Memory B cell (primary cell): ENCODE data around the gene TSSC4.
"Not testable (repeated sequence)": the region's sequence is repeated elsewhere in the genome, so short reads cannot be mapped to it uniquely, and the experiment has no call there.

Experiments used
- ATAC-seq: fragments of 150-1000 bp; cut with Tn5 transposase; 2 replicates; pipeline ENCODE4 v1.10.0; 2021; ENCODE audit warnings: low read depth, mild to moderate bottlenecking, moderate library complexity
- DNase-seq, 2 donors: peaks; one replicate each; pipeline ENCODE4 v3.0.0; 2022; ENCODE audit warnings: low spot score in 2 of 2
- H3K27ac Mint-ChIP-seq: one replicate; pipeline ENCODE4 v1.8.0; 2022; ENCODE audit warnings: mild to moderate bottlenecking, moderate library complexity, mixed read lengths
- H3K27me3 Mint-ChIP-seq: one replicate; pipeline ENCODE4 v1.8.0; 2022; ENCODE audit warnings: mixed read lengths
- H3K36me3 Mint-ChIP-seq: one replicate; pipeline ENCODE4 v1.8.0; 2022; ENCODE audit warnings: mild to moderate bottlenecking, mixed read lengths
- H3K4me1 Mint-ChIP-seq: one replicate; pipeline ENCODE4 v1.8.0; 2022; ENCODE audit warnings: mixed read lengths
- H3K4me3 Mint-ChIP-seq: one replicate; pipeline ENCODE4 v1.8.0; 2022; ENCODE audit warnings: mild to moderate bottlenecking, moderate library complexity, mixed read lengths
- H3K9me3 Mint-ChIP-seq: one replicate; pipeline ENCODE4 v1.8.0; 2022; ENCODE audit warnings: mixed read lengths

Gene TSSC4

DNA sequence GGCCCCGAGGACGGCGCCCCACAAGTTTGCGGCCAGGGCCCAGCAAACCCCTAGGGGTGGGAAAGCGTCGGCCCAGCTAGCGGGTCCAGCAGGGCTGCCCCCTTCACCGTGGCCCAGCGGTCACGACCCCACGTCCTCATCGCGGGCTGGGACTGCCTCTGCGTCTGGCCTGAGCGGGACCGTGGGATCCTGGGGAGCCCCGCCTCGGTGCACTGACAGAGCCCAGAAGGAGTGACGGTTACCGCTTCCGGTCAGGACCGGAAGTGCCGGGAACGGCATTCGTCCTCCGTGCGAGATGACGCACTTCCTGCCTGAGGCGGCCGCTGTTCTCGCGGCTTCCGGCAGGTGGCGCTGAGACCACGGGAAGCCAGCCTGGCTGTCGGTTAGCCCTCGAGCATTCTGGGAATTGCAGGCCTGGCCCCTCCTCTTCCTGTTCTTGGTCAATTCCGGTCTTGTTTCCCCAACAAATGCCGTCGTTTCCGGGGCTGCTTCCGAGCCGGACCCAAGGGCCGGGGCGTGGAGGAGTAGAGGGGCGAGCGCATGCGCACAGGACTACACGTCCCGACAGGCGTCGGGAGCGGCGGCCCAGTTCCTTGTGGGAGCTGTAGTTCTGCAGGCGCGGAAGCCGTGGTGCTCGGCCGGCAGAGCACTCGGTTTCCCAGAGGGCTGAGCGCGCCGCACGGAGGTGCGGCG, at the start of gene TSSC4:
TSSC4 (plus strand) TSS at position 682 of the 693 bp plus-strand sequence. CDS start 1,884 bp downstream, outside the sequence.
- peak; percentile 100 for DNase-seq
- H3K4me1 Mint-ChIP-seq, result peaks cover 15% of the 10 kb centered on the region
- H3K4me3 Mint-ChIP-seq, result peak within 1 kb of the TSS; percentile 92
- peak; percentile 85 for ATAC-seq
- H3K36me3 Mint-ChIP-seq, result peaks cover 10% of the 10 kb centered on the region
- no peaks in the 10 kb centered on the region for H3K9me3 Mint-ChIP-seq
- no peaks in the 10 kb centered on the region for H3K27me3 Mint-ChIP-seq
- peak within 1 kb of the TSS; percentile 88 for H3K27ac Mint-ChIP-seq

DNA sequence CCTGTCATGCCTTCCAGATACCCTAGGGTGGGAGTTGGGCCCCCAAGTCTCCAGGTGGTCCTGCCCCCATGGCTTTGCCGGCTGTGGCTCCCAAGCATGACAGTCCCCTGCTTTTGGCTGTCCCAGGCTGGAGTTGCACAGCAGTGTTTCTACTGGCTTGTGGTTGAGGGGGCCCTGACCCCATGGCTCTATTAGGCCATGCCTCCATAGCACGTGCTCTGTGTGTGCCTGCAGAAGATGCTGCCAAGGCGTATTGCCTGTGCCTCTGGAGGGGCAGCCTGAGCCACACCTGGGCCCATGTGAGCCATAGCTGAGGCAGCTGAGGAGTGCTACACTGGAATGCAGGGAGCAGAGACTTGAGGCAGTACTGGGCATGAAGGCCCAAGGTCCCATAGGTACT, 48.8 kb upstream of the TSSC4 start:
- H3K9me3 Mint-ChIP-seq, result peaks cover 12% of the 10 kb centered on the region
- DNase-seq (no peak), ATAC-seq (no peak)
- peaks cover 2% of the 10 kb centered on the region for H3K27me3 Mint-ChIP-seq
- peaks cover 10% of the 10 kb centered on the region for H3K36me3 Mint-ChIP-seq
- H3K27ac Mint-ChIP-seq, result no peak overlapping the region
- H3K4me1 Mint-ChIP-seq, result no peaks in the 10 kb centered on the region
- H3K4me3 Mint-ChIP-seq, result no peak overlapping the region

DNA sequence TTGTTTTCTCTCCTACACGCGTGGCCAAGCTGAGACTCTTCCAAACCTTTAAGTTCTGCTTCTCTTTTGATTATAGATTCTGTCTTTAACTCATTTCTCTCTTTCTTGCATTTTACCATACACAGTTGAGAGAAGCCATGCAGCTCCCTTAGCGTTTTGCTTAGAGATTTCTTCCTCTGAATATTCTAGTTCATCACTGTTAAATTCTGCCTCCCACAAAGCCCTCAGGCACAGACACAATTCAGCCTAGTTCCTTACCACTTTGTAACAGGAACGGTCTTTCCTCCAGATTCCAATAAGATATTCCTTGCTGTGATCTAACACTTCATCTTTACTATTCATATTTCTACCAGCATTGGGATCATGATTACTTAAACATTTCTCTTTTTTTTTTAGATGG, 48.1 kb upstream of the TSSC4 start:
- Mint-ChIP-seq H3K9me3 (peaks cover 12% of the 10 kb centered on the region), H3K4me1 (no peaks in the 10 kb centered on the region), H3K27ac (no peak overlapping the region), H3K36me3 (peaks cover 10% of the 10 kb centered on the region), H3K4me3 (no peak overlapping the region), H3K27me3 (peaks cover 2% of the 10 kb centered on the region)
- DNase-seq (no peak), ATAC-seq (no peak)

DNA sequence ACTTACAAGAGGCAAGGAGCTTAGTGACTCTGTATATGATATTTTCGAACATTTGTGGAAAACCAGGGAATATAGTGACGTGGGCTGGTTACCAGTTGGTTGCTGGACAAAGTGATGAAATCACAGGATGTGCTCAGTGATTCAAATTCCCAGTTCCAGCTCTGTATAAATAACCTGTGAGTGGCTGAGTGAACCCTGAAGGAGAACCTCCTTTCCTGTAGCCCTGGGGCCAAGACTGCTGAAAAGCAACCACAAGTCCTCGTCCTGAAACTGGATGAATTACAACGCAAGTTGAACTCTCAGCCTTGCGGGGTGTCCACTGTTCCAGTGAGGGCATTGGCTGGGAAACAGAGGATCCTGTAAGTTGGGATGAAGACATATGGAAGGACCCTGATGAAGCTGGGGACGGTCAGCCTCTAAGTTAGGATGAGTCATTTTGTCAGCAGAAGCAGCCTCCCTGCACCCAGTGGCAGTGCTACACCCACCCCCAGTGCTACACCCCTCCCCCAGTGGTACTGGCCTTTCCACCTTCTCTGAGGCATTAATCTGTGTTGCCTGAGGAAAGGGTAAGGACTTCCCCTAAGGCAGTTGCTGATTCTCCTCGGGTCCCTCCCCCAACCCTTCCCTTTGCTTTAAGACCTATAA, 45.4 kb upstream of the TSSC4 start:
- H3K4me3 Mint-ChIP-seq, result no peak overlapping the region
- H3K27me3 Mint-ChIP-seq, result peaks cover 2% of the 10 kb centered on the region
- no peak overlapping the region for H3K27ac Mint-ChIP-seq
- no peaks in the 10 kb centered on the region for H3K36me3 Mint-ChIP-seq
- peaks cover 2% of the 10 kb centered on the region for H3K9me3 Mint-ChIP-seq
- no peak for ATAC-seq
- peaks cover 8% of the 10 kb centered on the region for H3K4me1 Mint-ChIP-seq
- no peak for DNase-seq

DNA sequence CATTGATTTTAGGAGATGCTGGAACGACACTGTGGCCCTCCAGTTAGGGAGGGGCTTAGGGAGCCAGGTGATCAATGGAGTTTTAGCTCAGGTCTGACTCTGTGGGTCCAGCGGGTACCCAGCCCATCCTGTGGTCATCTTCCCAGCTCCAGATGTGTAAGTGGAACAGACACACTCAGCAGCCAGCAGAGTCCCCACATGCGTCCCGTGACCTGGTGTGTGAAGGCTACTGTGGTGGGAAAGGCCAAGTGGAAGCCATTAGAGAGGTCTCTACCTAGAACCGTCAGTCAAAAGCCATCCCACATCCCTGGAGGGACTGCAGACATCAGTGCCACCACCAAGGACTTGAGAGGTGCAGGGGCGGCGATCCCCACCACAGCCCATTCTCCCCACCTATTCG, 43.3 kb upstream of the TSSC4 start:
- ATAC-seq, result no peak
- no peak overlapping the region for H3K27ac Mint-ChIP-seq
- no peaks in the 10 kb centered on the region for H3K9me3 Mint-ChIP-seq
- no peaks in the 10 kb centered on the region for H3K36me3 Mint-ChIP-seq
- peaks cover 8% of the 10 kb centered on the region for H3K4me1 Mint-ChIP-seq
- no peak overlapping the region for H3K4me3 Mint-ChIP-seq
- peaks cover 2% of the 10 kb centered on the region for H3K27me3 Mint-ChIP-seq
- no peak for DNase-seq

DNA sequence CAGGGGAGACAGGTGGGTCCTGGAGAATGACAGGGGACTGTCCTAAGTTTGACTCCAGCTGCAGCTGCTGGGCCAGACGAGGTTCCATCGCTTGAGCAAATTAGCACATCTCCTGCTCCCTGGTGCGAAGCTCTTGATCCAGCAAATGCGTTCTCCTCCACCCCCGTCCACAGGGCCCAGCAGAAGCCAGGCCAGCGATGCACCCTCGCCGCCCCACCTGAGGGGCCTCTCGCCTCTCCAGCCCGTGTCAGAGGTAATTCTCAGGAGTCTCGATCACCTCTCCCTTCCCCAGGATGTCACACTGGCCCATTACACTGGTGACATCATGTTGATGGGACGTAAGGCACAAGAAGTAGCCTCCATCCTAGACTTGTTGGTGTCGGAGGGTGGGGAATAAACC, 42.9 kb upstream of the TSSC4 start:
- not testable (repeated sequence) for ATAC-seq, H3K27ac Mint-ChIP-seq, H3K4me3 Mint-ChIP-seq, H3K36me3 Mint-ChIP-seq, H3K4me1 Mint-ChIP-seq, H3K9me3 Mint-ChIP-seq, H3K27me3 Mint-ChIP-seq, DNase-seq

DNA sequence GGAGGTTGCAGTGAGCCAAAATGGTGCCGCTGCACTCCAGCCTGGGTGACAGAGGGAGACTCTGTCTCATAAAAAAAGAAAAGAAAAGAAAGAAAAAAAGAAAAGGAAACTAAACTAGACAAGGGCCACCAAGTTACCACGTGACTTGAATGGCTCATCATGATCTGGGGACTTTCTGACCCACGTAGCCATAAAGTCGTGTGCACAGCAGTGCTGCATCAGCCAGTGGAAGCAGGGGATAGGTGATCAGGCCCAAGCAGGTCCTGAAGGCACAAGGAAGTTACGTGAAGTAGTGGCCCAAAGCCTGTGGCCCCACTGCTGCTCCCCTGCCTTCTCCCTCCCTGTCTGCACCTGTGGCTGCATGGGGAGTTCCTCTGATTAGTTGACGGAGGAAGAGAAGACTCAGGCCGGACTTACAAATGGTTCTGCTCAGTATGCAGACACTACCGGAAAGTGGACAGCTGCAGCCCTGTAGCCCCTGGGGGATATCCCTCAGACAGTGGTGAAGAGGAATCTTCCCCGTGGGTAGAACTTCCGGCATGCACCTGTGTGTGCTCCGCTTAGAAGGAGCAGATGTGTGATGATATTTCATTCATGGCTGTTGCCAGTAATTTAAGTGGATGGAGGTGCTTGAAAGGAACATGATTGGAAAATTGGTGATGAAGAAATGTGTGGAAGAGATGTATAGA, 41.7 kb upstream of the TSSC4 start:
- H3K4me1 Mint-ChIP-seq, result peaks cover 8% of the 10 kb centered on the region
- H3K9me3 Mint-ChIP-seq, result no peaks in the 10 kb centered on the region
- DNase-seq (no peak), ATAC-seq (peak; percentile 85)
- H3K36me3 Mint-ChIP-seq, result no peaks in the 10 kb centered on the region
- H3K27ac Mint-ChIP-seq, result peak overlapping the region; percentile 48
- H3K27me3 Mint-ChIP-seq, result peaks cover 2% of the 10 kb centered on the region
- peak overlapping the region; percentile 18 for H3K4me3 Mint-ChIP-seq

DNA sequence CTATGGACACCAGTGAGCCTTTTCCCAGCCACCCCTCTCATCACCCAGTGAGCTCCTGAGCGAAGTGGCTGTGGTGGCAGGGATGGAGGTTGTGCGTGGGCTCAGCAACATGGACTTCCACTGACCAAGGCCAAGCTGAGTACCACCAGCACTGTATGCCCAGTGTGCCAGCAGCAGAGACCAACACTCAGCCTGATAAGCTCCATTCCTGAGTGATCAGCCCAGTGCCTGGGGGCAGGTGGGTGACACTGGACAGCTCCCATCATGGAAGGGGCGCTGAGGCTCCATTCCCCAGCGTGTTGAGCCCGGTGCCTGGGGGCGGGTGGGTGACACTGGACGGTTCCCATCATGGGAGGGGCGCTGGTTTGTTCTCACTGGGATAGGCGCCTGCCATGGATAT, 41.0 kb upstream of the TSSC4 start:
- H3K9me3 Mint-ChIP-seq, result no peaks in the 10 kb centered on the region
- DNase-seq (no peak), ATAC-seq (no peak)
- peak overlapping the region; percentile 48 for H3K27ac Mint-ChIP-seq
- H3K27me3 Mint-ChIP-seq, result peaks cover 2% of the 10 kb centered on the region
- no peaks in the 10 kb centered on the region for H3K36me3 Mint-ChIP-seq
- no peak overlapping the region for H3K4me3 Mint-ChIP-seq
- H3K4me1 Mint-ChIP-seq, result peaks cover 8% of the 10 kb centered on the region

DNA sequence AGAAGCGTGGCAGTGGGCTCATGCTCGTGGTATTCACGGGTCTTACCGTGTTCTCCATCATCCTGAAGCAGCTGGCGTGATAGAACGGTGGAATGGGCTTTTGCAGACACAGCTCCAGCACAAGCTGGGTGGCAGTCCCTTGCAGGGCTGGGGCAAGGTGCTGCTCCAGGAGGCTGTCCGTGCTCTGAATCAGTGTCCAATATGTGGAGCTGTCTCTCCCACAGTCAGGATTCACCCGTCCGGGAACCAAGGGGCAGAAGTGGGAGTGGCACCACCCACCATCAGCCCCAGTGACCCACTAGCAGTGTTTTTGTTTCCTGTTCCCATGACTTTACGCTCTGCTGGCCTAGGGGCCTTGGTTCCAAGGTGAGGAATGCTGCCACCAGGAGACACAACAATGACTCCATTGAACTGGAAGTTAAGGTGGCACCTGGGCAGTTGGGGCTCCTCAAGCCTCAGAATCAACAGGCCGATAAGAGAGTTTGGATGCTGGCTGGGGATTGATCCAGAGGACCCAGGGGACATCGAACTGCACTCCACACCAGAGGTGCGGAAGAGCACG, 40.4 kb upstream of the TSSC4 start:
- no peaks in the 10 kb centered on the region for H3K36me3 Mint-ChIP-seq
- peaks cover 8% of the 10 kb centered on the region for H3K4me1 Mint-ChIP-seq
- H3K27ac Mint-ChIP-seq, result no peak overlapping the region
- peaks cover 2% of the 10 kb centered on the region for H3K27me3 Mint-ChIP-seq
- ATAC-seq (no peak), DNase-seq (no peak)
- no peaks in the 10 kb centered on the region for H3K9me3 Mint-ChIP-seq
- no peak overlapping the region for H3K4me3 Mint-ChIP-seq

DNA sequence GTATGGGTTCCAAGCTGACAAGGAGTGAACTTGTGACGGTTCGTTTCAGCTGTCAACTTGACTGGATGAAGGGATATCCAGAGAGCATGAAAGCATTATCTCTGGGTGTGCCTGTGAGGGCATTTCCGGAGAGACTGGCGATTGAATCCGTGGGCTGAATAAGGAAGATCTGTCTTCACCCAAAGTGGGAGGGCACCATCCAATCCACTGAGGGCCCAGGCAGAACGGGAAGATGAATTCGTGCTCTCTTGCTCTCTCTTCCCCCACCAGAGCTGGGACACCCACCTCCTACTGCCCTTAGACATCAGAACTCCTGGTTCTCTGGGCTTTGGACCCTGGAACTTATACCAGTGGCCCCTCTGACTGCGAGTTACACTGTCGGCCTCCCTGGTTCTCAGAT, 39.0 kb upstream of the TSSC4 start:
- Mint-ChIP-seq H3K9me3 (no peaks in the 10 kb centered on the region), H3K27me3 (no peaks in the 10 kb centered on the region), H3K4me3 (no peak overlapping the region), H3K36me3 (no peaks in the 10 kb centered on the region), H3K4me1 (peaks cover 8% of the 10 kb centered on the region), H3K27ac (no peak overlapping the region)
- ATAC-seq, result no peak
- no peak for DNase-seq

DNA sequence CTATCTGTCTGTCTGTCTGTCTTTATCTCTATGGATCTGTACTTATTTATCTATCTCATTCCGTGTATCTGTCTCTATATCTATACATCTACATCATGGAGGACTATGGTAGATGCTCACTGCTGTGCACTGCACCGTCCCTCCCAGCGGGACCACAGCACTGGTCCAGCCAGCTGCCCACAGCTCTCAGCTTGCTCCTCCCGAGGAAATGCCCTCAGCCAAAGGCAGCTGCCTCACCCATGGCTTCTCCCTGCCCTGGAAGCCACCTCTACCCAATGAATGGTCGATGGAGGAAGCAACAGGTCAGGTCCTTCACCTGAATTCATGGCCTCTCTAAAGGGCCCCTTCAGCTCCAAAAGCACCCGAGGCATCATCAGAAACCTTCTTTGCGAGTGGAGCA, 38.1 kb upstream of the TSSC4 start:
- no peaks in the 10 kb centered on the region for H3K27me3 Mint-ChIP-seq
- H3K36me3 Mint-ChIP-seq, result no peaks in the 10 kb centered on the region
- H3K9me3 Mint-ChIP-seq, result no peaks in the 10 kb centered on the region
- no peak for ATAC-seq
- peaks cover 8% of the 10 kb centered on the region for H3K4me1 Mint-ChIP-seq
- H3K4me3 Mint-ChIP-seq, result no peak overlapping the region
- no peak for DNase-seq
- H3K27ac Mint-ChIP-seq, result no peak overlapping the region

DNA sequence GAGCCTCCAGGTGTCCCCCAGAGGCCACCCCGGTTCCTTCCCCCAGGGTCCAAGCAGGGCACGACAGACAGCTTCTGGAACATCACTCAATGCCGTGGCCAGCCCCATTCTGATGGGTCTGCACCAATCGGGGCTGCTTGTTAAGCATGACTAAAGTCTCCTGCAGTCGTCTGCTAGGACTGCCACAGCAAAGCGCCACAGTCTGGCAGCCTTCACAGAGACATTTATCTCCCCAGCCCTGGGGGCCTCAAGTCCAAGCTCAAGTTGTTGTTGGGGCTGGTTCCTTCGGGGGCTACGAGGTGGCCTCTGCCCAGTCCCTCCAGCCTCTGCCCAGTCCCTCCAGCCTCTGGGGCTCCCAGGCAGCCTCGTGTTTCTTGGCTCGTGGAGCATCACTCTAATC, 37.4 kb upstream of the TSSC4 start:
- no peaks in the 10 kb centered on the region for H3K9me3 Mint-ChIP-seq
- no peaks in the 10 kb centered on the region for H3K36me3 Mint-ChIP-seq
- no peak for ATAC-seq
- peaks cover 8% of the 10 kb centered on the region for H3K4me1 Mint-ChIP-seq
- no peak overlapping the region for H3K4me3 Mint-ChIP-seq
- no peak overlapping the region for H3K27ac Mint-ChIP-seq
- DNase-seq, result no peak
- no peaks in the 10 kb centered on the region for H3K27me3 Mint-ChIP-seq

DNA sequence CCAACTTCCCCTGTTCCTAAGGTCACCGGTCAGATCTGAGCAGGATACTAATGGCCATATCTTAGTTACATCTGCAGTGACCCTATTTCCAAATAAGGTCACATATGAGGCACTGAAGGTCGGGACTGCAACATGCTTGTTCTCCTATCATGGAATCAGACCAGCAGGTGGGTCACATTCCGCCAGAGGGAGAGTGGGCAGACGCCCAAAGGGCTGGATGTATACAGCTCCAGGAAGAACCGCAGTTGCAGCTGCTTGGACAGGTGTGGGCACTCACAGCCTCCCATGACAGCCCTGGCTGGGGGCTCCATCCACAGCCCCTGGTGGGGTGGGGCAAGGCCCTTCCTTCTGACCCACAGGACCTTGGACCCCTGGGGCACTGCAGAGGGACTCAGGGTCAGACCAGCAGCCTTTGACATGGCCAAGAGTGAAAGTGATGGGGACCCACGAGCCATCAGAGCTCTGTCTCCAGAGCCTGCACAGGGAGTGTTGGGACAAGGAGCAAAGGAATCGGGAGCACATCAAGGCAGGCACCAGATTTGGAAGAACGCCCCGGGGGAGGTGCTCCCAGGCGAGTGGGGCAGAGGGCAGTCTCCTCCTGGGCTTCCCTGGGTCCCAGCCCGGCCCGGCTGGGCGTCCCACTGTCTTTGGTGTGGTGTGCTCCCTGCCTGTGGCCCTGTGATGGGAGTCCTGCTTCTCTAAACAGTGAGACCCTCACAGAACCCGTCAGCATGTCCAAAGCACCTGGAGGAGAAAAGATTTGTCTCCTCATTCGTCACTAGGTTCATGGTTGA, 36.8 kb upstream of the TSSC4 start:
- DNase-seq, result no peak
- Mint-ChIP-seq H3K27me3 (no peaks in the 10 kb centered on the region), H3K4me3 (no peak overlapping the region), H3K27ac (no peak overlapping the region), H3K36me3 (no peaks in the 10 kb centered on the region), H3K9me3 (no peaks in the 10 kb centered on the region), H3K4me1 (peaks cover 6% of the 10 kb centered on the region)
- ATAC-seq, result no peak

DNA sequence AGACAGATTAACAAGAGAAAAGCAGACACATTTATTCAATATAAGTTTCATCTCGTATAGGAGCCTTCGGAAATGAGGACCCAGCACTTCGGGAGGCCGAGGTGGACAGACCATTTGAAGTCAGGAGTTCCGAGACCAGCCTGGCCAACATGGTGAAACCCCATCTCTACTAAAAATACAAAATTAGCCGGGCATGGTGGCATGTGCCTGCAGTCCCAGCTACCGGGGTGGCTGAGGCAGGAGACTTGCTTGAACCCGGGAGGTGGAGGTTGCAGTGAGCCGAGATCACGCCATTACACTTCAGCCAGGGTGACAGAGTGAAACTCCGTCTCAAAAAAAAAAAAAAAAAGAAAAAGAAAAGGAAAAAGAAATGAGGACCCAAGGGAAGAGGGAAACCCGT, 36.2 kb upstream of the TSSC4 start:
- H3K9me3 Mint-ChIP-seq, H3K27me3 Mint-ChIP-seq, DNase-seq, H3K4me3 Mint-ChIP-seq, H3K4me1 Mint-ChIP-seq, ATAC-seq, H3K36me3 Mint-ChIP-seq, H3K27ac Mint-ChIP-seq: not testable (repeated sequence)
